HG03342 (cell line): ENCODE measurements around the gene FYB1.

ENCODE experiments used
- ATAC-seq: cut with Tn5 transposase; IDR thresholded peaks from one replicate; pipeline ENCODE4 v1.9.1; 2021; ENCODE audit warnings: mild to moderate bottlenecking, moderate library complexity; ENCODE audit not compliant: unreplicated experiment

FYB1 gene

DNA sequence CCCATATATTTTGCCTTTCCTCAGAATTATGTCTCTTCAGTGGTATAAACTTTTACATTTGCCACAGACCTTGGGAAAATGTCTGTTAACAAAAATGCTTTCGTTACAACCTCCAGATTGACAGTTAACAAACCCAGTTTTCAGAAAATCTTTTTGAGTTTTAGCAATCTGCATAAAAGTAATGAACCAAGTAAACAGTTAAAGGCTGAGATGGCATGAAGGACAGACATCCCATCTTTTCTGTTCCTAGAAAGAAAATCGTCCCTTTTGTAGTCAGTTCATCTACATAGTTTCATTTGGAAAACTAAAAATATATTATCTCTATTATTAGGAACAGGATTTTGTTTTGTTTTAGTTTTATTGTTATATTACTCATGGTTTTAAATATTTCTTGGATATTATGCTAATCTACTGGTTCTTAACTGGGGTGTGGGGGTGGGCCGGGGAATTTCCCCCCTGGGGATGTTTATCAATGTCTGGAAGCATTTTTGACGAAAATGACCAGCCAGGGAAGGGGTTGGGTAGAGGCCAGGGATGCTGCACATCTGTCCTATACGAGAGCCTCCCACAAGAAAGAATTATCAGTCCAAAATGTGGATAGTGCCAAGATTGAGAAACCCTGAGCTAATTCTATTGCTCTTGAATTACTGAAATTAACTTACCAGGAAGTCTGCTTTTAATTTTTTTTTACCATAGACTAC is 11.9 kb downstream of the FYB1 start:
- no peak for ATAC-seq

- no peak for ATAC-seq
Measured at GRCh38 chr5:39206630-39207321, 12.6 kb downstream of the FYB1 start.

GRCh38 chr5:39205550-39205949 is 13.8 kb downstream of the FYB1 start:
- no peak for ATAC-seq

GRCh38 chr5:39203951-39204350 is 15.4 kb downstream of the FYB1 start:
- ATAC-seq: no peak

GRCh38 chr5:39203275-39203922 is 16.0 kb downstream of the FYB1 start:
- no peak for ATAC-seq

- no peak for ATAC-seq
Measured at GRCh38 chr5:39202597-39203274, 16.6 kb downstream of the FYB1 start.

DNA sequence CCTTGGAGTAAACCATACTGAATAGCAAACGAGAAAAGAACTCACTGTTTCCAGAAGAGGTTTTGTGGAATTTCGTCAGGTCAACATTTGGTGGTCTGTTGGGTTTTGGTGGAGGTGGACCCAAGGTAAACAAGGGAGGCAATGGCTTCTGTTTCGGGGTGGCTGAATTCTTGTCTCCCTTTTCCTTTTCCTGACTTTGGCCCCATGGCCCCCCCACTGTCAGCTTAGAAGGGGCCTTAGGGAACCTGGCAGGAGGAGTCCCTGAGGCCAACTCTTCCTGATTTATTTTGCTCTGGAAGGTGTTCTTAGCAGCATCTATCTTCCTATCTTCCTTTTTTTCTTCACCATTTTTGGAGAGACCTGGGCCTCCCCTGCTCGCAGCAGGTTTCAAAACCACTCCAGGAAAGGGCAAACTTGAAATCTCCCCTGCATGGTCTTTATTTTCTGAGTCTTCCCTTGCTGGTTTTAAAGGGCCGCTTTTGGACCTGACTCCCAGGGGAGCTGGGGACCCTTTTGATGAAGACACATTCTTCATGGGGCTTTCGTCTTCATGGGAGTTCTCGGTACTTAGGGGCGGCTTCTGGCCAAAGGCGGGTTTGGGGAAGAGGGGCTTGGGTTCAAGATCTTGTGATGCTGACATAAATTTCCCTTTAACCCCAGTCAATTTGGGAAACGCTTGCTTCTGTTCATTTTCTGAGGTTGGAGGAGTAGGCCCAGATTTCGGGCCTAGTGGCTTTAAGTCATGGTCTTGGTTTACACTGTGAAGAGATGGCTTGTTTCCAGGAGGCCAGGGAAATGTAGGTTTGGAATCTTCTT is 17.4 kb downstream of the FYB1 start:
- no peak for ATAC-seq

GRCh38 chr5:39201160-39201780 is 18.1 kb downstream of the FYB1 start:
- ATAC-seq: no peak

GRCh38 chr5:39200081-39200480 is 19.3 kb downstream of the FYB1 start:
- ATAC-seq: no peak

- ATAC-seq: no peak
Measured at GRCh38 chr5:39199335-39199734, 20.0 kb downstream of the FYB1 start.

- ATAC-seq: no peak
Measured at GRCh38 chr5:39198127-39198526, 21.2 kb downstream of the FYB1 start.

DNA sequence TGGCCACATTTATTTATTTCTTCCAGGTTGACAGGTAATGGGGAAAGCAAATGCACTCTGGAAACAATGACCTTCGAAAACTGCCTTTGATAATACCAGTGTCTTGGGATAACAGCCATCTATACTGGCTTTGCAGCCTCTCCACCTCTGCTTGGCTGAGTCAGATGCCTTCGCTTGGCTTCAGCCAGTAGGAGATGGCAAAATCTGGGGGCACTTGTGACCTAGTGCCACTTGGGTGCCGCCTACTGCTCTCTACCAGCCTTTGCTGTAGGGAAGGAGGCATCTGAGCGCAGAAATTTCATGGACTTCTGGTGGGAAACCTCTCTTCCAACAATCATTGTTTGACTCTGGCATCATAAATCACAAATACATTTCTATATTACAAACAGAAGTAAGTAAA is 21.8 kb downstream of the FYB1 start:
- no peak for ATAC-seq

DNA sequence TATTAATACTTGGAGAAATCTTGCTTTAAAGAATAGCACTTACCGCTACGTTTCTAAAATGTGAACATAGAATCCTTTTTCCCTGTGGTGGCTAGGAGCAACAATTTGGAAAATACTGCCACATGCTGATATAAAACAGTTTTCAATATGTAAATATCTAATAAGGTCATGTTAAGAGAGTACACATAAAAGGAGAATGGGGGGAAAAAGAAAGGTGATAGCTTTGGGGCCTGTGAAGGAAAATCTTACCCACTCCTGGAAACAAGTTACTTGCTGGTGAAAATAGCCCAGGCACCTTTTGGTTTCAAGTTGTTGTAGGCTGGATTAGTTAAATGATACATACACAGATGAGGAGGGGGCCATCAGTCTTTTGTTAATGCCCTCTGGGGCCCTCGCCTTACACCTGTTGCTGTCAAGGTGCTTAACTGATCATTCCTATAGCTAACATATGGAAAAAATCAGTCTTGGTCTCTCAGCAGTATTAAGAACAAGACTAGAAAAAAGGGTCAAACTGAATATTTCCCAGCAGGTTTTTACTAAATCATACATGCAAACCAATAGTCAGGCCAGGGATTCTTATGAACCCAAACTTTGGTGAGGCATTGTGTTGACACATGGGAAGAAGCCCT is 24.1 kb downstream of the FYB1 start:
- ATAC-seq: no peak

GRCh38 chr5:39194466-39195136 is 24.8 kb downstream of the FYB1 start:
- ATAC-seq: no peak

GRCh38 chr5:39193553-39194465 is 25.6 kb downstream of the FYB1 start:
- ATAC-seq: no peak

GRCh38 chr5:39192450-39193160 is 26.8 kb downstream of the FYB1 start:
- no peak for ATAC-seq

DNA sequence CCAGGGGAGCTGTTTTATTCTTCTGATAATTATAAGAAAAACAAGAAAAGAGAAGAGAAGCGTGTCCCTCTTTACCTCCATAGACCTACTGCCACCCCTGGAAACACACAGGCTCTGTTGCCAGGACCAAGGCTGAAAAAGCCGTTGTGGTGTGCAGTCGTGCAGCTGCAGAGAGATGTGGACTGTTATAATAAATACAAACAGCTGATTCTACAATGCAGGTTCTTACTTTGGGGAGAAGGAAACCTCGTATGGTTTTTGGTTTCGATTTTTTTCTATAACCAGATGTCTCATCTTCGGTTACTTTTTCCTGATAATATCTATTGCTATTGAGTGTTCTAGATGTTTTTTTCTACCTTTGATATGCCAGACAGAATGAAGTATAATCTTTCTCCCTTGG is 28.1 kb downstream of the FYB1 start:
- no peak for ATAC-seq
